HG03342 (cell line): Measurements from ENCODE around the gene ANO9.

Experiments
- ATAC-seq: cut with Tn5 transposase; IDR thresholded peaks from one replicate; pipeline ENCODE4 v1.9.1; 2021; ENCODE audit warnings: mild to moderate bottlenecking, moderate library complexity; ENCODE audit not compliant: unreplicated experiment

The ANO9 gene

DNA sequence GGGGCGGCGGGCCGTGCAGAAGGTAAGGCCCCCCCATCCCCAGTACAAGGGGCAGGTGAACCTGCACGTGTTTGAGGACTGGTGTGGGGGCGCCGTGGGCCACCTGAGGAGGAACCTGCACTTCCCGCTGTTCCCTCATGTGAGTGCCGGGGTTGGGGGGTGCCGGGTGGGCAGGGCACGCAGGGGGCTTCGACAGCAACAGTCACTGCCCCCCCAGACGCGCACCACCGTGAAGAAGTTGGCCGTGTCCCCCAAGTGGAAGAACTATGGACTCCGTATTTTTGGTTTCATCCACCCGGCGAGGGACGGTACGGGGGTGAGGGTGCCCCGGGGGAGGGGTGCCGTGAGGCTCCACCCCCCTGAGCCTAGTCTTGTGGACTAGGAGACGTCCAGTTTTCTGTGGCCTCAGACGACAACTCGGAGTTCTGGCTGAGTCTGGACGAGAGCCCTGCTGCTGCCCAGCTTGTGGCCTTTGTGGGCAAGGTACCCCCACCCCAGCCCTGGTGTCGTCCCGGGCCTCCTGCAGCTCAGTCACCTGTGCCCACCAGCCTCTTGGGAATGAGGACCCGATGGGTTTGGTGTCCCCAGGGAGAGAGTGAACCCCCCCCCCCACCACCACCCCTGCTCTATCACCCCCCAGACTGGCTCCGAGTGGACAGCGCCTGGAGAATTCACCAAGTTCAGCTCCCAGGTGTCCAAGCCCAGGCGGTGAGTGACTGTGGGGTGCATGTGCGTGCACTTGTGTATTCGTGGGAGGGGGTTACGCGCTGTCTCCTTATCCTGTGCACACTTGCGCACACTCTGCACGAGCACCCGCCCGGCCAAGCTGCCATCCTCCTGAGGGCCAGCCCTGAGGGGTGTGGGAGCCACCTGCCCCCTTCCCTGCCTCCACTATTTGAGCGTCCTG lies 68.7 kb downstream of the ANO9 start:
- no peak for ATAC-seq

DNA sequence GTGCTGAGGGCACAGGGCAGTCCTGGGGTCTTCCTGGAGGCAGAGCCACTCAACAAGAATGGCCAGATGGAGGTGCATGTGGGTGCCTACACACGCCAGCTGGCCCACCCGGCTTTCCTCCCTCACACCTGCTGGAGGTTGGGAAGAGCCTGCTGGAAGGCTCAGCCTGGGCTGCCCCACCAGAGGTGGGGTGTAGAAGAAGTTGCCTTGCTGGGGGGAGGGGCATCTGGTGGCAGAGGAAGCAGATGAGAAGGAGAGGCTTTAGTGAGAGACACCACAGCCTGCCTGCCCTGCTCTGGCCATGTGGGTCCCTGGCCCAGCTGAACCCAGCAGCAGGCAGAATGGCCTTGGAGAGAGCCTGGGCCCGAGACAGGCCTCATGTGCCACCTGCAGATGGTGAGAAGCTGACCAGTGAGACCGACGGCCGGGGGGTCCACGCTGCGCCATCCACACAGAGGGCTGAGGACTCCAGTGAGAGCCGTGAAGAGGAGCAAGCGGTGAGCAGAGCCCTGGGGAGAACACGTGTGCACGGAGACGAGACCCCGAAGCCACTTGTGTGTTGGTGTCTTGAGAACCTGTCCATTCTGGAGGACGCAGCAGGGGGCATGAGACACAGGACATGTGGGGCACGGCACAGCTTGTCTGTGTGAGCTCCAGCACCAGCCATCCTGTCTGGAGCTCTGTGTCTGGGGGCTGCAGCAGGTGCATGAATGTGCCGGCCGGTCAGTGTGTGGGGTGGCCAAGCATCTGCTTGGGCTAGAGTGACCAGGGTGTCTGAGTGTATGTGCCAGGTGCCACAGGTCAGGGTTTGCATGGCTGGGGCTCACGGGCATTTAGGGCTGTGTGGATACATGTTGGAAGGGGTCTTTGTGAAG lies 69.9 kb downstream of the ANO9 start:
- no peak for ATAC-seq

DNA sequence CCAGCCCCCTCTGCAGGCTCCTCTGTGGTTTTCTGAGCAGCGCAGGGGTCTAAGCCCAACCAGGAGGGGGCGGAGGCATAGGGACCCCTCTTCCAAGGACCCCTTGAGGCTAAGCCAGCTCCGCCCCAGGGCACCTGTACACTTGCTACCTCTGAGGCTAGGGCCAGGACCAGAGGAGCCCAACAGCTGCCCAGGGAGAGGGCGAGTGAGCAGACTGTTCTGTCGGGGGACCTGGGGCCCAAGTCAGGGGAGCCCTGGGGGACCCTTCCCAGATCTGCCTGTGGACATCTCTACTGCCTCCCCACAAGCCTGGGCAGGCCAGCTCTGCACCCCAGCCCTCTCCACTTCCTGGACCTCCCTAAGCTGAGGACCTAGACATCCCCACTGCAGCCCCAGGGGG lies 70.8 kb downstream of the ANO9 start:
- no peak for ATAC-seq

DNA sequence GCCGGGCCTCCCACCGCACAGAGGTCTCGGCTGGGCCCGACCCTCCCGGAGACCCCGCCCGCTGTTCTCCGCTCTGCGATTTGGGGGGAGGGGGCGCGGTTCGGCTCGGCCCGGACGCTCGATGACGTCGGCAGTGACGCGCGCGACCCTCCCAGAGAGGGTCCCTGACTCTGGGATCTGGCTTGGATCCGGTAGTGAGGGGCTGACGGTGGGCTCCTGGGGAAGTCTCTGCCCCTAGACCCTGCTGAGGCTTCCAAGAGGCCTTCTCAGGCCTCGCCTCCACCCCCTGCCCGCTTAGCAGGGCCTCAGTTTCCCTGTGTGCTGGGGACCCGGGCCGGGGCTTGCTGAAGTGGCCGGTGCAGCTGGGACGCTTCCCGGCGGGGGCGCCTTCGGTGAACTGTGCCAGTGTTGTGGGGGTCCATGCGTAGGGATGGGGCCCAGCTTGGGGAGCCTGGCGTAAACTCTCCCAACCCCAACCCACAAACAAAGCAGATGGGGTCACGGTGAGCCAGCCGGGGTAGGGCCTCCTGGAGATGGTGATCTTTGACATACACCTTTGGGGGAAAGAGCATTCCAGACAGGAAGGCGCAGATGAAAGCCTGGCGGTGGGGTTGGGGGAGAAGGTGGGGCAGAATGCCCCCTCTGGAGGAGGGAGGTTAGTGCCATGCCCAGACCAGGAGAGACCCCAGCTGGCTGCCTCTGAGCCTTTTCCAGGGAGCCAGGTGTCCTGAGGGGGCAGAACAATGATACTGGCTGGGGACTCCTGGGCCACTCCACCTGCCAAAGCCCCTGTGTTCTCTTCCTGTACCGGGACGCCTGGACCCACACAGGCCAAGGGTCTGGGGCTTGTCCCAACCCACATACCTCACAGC lies 71.5 kb downstream of the ANO9 start:
- no peak for ATAC-seq

DNA sequence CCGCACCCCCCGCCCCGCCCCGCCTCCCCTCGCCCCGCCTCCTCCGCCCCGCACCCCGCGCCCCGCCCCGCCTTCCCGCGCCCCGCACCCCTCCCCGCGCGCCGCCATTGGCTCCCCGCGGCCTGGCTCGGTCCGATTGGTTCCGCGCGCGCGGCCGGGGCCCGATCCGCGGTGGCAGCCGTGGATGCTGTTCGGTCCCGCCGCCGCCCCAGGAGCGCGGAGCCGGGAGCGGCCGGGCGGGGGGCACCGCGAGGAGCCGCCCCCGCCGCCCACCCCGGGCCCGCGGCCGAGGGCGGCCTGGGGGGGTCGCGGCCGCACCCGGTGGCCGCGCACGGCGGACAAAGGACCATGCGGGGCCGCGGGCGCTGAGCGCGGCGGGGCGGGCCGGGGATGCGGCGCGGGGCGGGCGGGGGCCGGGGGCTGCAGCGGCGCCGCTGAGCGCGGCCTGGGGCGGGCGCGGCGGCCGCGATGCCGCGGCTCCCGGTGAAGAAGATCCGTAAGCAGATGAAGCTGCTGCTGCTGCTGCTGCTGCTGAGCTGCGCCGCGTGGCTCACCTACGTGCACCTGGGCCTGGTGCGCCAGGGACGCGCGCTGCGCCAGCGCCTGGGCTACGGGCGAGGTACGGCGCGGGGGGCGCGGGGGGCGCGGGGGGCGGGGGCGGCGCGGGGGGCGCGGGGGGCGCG lies 72.3 kb downstream of the ANO9 start, which contains the start of gene B4GALNT4:
B4GALNT4 (plus strand) TSS at position 164 of the 683 bp plus-strand sequence; CDS start at position 469, 305 bp downstream.
- ATAC-seq: no peak

DNA sequence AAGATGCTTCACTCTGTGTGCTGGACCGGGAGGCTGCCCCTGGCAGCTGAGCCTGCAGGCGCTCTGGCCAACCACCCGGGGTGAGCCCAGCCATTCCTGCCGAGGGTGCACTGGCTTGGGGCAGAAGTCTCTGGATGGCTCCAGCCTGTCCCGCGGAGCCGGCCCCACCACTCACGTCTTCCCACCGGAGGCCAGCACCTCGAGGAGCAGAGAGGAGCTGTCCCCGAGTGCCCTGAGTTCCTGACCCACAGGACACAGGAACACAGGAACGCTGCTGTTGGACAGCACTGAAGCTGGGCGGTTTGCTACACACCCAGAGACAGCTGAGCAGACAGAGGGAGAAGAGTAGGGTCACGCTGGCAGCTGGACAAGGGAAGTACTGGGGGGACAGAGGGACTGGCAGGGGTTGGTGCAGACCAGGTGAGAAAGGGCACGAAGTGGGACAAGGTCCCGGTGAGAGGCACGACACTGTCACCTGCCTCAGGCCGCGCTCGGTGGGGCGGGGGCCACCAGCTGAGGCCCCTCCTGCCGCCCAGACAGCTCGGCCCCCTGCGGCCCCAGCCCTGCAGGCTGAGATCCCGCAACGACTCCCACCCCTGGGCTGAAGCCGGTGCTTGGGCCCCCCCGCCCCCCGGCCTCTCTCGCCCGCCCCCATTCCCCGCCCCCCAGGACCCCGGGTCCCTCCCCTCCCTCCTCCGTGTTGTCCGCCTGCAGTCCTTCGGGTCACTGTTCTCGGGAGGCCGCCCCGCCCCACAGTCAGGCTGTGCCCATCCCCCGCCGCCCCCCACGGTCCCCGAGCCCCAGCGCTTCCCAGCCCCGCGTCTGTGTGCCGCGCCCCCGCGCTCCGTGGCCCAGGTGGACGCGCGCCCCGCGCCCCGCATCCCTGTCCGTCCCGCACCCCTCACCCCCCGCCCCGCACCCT lies 73.1 kb downstream of the ANO9 start:
- ATAC-seq: no peak

DNA sequence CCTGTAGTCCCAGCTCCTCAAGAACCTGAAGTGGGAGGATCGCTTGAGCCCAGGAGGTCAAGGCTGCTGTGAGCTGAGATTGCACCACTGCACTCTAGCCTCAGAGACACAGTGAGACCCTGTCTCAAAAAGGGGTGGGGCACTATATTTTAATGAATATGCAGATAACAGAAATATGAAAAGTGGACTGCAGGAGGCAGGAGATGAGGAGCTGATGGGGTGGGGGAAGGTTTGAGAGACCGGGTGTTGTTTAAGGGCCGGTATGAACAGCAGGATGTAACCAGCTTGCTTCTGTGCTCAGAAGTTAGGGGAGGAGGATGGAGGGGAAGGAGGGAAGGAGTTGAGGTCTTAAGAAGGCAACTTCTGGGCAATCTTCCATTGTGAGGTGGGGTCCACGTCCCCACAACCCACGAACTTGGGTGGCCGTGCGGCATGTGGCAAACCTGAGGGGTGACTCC lies 73.8 kb downstream of the ANO9 start:
- no peak for ATAC-seq
